Stimulated activated CD8-positive, alpha-beta memory T cell treated with anti-CD3 and anti-CD28 coated beads, Interleukin-12 subunit alpha, Interleukin-12 subunit beta, amount 100 ng/mL, for 24 hours (primary cell): Measurements from ENCODE around the gene SFMBT2.
A peak's percentile ranks its signal among the peaks of the same experiment; 100 is the strongest.

ENCODE experiments used
- DNase-seq: peaks from one replicate; pipeline ENCODE4 v3.0.0-alpha.2; 2020; ENCODE audit errors: extremely low read depth

Gene SFMBT2

DNA sequence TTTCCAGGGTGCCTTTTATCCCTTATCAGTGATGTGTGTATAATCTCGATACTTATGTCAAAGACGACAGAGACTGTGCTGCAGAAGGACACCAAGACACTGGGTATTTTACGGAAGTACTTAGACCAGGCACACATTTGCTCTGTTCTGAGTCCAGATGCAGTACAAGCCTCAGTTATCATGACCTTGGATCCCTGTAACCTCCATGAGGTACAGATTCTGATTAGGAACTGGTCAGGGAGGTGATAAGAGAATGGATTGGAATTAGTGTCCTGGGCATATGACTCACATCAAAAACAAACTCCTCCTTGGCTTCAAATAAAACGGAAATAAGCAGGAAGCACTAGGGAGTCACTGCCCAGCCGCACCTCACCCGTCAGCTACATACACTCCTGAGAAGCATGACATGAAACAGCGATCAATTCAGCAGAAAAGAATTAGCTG is 146.5 kb downstream of the SFMBT2 start:
- DNase-seq: no peak

DNA sequence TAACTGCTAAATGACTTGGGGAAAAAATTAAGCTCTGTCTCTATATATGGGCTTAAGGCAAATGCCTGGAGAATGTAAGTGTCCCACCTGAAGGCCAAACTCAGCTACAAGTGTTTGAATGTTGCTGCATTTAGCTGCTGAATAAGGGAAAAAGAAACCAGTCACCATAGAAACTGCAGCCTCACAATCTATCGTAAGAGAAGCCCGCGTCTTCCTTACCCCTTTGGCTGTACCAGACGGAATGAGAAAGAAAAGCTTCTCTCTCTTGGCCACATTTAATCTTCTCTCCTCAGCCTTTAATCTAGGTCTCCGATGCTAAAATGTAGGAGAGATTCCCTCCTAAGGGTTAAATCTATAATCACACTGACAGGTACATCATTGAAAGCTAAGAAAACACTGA is 147.2 kb downstream of the SFMBT2 start:
- DNase-seq: no peak

DNA sequence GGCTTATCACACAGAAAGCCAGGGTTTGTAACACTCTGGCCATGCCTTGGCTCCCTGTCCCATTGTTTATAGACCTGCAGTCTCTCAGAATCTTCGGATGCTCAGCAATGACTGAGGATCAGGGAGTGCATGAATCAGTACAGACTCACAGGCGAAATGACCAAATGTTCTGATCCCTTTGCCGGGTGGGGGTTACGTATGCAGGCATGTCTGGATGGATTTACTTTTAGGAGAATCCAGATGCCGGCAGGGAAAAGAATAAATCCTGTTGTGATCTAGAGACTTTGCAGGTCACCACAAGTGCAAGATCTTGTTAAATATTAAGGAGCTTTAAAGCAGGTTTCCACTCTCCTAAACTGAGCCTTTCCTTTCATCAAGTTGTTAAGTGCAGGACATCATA is 149.5 kb downstream of the SFMBT2 start:
- no peak for DNase-seq

DNA sequence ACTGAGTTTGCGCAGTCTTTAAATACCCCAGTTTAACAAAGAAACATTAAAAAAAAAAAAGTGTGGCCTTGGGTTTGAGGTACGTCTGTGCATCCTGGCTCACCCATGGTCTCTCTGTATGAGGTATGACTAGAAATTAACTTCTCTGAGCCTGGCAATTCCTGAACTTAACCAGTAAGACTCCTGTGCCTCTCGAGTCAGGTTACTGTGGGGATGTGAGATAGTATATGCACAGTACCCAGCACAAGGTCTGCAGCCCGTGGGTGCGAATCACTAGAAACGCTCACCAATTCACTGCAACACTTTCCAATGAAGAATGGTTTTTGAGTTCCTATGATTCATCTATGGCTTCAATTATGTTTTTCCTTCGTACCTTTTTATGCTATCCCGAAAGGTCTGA is 149.9 kb downstream of the SFMBT2 start:
- DNase-seq: no peak

DNA sequence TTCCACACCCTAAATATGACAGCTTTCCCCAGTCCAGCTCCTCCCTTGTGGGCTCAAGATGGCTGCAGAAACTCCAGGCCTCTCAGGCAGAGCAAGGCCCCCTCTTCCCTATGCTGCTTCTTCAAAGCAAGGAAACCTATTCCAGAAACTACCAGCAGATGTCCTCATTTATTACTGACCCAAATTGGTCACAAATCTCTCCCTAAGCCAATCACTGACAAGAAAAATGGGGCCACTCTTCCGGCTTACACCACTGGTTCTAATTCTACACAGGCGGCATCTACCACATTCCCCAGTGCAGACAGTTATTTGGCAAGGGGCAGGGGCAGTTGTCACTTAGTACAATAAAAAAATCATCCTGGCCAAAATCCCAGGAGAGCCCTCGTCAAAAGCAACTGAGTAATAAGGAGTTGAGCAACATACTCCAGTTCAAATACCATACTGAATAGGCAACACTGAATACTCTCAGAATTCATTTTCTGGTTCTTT is 150.4 kb downstream of the SFMBT2 start:
- DNase-seq: no peak

DNA sequence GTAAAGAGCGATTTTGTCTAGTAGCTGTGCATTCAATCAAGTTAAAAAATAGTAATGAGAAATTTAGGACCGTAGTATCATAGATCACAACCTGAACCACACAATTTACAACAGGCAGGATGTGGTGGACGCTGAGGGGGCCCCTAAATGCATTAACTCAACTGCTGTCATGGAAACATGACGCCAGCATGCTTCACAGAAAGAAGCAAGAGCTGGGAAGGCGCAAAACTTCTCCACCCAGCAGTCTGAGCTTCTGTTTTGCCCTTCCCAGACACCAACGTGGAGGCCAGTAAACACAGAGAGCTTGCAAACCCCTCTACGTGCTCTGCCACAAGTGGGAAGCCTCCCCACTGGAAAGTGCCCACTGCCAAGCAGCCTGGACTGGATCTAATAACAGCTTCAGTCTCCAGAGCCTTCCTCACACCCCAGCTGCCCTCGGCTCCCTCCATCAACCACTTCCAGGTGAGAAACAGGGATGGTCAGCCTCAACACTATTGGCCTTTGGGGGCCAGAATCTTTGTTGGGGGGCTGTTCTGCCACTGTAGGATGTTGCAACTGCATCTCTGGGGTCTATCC is 151.8 kb downstream of the SFMBT2 start:
- peak; percentile 39 for DNase-seq

DNA sequence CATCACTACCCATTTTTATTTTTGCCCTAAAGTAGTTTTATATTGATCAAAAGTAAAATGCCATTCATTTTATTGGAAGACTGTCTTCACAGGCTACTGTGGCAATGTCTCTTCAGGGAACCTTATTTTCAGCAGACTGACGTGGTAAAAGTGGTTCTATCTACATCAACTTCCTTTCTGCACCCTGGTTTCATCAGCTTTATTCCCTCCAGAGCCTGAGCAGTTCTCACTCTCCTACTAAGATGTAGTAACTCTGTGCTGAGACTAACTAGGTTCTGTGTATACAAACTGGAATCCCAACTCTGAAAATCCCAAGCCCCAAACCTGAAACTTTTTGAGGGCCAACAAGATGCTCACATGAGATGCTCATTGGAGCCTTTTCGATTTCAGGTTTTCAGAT is 155.3 kb downstream of the SFMBT2 start:
- no peak for DNase-seq

DNA sequence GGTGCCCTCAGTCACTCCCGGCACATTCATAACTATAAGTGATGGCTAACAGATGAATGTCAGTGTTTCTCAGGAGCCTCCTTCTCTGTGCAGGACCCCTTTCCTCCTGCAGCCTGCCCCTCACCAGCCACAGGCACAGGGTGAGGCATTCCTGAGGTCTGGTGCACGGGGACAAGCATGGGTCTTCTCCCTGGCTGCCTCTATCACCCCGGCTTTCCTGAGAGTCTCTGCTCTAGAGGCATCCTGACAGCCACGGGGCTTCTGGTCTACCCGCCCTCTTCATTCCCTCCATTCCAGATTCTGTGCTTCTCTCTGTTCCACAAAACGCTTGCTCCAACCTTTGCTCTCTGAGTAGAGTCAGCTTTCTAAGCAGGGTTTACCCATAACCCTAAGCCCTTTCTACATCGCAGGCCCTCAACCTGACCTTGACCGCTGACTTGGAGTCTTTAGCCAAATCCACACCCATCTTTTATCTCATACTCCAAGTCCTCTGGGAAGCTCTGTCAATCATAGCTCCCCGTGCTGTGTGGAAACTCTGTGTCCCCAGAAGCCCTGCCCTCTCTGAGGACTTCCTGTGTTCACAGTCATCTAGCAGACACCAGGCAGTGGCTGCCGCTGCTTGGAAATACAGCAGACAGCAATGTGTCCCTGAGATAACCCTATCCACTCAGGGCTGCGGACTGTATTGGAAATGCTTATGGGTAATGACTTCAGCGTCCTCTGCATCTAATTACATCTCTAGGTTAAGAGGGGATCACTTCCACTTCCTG is 159.0 kb downstream of the SFMBT2 start:
- no peak for DNase-seq

DNA sequence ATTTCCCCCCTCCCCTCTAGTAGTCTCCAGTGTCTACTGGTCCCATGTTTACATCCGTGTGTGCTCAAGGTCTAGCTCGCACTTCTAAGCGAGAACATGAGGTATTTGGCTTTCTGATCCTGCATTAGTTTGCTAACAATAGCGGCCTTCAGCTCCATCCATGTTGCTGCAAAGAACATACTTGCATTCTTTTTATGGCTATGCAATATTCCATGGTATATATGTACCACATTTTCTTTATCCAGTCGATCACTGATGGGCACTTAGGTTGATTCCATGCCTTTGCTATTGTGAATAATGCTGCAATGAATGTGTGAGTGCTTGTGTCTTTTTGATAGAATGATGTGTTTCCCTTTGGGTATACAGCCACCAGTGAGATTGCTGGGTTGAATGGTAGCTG is 160.6 kb downstream of the SFMBT2 start:
- DNase-seq: no peak

DNA sequence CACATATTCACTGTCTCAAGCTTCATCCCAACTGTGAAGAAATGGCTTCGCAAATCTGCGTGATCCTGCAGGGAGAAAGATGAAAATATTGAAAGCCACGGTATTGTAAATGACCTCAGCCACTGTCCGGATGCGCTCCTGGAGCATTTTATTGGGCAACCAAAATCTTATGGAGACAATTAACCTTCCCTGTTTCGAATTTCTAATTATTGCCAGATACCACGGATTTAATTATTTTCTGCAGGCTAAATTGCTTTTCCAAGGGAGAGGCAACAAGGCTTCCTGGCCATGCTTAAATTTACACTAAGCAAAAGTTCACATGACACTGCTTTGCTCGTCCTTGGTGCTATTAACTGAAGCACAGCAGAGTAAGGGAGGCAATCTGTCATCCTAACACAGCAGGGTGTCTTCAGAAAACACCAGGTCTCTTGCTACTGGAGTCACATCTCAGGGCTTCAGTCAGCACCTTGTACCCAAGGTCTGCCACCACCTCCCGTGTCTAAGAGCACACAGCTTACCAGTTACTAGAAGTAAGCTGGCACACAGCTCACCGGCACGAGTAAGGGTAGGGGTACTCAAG is 162.2 kb downstream of the SFMBT2 start:
- DNase-seq: no peak

DNA sequence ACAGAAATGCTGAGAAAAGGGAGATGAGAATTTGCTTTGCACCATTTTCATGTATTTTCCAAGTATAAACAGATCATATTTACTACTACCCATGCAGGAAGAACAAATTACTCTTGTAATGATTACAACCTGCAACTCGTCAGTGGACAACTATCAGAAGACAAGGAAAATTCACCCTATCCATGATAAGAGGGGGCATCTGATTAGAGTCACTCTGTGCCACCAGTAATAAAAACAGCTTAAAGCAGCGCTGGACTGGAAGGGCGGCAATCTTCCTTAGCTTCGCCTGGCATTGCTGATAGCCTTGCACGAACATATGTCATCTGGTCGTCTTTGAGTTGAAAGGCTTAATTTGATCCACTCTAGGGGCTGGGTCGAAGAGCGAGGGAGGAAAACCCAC is 162.7 kb downstream of the SFMBT2 start:
- no peak for DNase-seq

DNA sequence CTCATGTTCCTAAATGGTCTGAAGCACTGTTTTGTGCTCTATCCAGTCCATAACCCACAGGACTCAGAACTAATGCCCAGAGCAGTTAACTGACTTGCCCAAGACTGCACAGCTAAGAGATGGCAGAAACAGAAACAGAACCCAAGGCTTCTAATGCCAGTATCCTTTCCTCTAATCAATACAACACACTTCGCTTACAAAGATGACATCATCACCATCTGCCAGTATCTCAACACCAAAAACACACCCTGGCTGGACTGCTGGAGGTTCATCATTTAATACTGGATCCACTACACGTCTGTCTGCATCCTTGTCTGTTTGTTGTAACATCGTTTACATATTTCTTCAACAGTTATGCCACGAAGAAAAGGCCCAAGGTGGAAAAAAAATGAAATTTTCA is 165.3 kb downstream of the SFMBT2 start:
- no peak for DNase-seq

DNA sequence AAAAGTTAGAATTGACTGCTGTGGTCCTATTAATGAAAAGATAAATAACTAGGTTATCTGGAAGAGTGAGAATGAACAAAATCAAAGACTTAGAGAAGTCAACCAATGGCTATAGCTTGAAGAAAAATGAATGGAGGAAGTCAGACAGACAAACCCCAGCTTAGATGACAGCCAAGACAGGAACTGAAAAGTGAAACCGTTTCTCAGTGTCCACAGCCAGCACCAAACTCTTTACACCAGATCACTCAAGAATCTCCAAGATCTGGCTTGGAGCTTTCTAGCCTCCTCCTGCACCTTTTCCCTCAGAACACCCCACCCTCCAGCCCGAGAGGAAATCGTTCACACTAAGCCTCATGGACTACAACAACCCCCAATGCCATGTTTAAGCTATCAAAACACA is 167.0 kb downstream of the SFMBT2 start:
- no peak for DNase-seq

DNA sequence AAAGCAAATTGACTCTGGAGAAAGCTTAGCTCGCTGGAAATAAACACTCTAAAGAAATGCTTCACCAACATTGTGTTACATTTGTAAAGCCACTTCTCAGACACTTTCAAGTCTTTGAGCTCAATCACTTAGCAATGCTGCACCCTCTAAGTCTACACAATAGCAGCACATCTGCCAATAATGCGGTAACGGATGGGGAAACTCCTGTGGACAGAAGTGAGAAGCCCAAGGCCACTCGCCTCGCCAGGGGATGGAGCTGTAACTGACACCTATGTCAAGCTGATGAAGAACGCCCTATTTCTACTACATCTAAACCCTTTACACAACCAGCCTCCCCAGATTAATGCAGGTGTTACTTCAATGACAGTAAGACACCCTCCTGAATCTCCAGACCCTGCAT is 167.7 kb downstream of the SFMBT2 start:
- no peak for DNase-seq

DNA sequence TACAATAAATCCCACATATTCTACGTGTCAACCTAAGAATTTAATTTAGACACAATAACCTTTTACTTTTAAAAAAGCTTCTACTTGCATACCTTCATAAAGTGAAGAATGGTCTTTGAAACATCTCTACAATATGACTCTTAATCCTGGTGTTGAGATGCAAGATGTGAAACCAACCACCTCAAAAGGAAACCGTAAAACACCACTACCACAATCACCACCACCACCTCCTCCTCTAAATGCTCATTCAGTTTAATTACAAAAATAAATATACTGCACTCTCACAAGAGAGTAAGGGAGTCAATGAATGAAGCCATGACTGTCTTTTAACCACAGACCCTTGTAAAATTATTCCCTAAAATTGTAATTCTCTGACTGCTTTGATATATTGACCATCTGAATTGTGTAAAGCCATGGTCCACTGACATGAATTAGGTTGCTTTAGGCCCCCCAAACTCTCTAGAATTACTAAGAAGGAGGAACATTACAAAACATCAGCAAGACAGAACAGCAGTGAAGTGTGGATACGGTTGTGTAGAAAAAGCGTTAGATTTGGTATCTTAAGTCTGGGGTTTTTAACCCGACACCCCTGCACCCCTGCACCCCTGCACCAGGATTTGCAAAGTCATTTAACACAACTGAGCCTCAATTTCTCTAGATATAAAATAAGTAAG is 171.4 kb downstream of the SFMBT2 start:
- no peak for DNase-seq

DNA sequence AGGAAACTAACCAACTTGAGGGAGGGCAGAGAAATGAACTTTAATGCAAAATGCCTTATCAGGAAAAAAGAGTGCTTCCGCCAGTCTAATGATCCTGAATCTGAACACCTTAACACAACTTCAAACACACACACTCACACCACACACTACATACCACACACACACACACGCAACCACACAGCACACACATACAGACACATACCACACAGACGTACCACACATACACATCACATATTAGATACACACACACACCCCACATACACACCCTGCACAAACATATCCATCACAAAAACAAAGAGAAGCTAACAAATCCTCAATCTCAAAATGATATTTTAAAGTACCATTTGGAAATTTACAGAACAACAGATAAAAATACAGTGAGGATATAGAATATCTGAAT is 175.5 kb downstream of the SFMBT2 start:
- DNase-seq: no peak

DNA sequence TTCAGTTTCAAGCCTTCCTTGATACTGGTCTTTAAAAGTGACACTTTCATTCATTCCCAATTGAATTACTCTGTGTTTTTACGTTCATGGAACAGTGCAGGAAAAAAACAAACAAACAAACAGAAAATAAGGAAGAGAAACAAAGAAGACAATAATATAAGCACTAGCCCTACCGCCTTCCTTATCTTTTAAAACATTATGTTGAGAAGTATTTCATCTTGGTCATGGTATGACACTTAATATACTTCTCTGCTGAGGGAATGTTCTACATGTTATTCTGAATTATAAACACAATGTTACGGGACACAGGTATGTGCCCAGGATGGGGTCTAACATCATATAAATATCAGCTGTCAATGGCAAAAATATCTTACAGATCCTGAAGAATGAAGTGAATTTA is 176.7 kb downstream of the SFMBT2 start:
- no peak for DNase-seq

DNA sequence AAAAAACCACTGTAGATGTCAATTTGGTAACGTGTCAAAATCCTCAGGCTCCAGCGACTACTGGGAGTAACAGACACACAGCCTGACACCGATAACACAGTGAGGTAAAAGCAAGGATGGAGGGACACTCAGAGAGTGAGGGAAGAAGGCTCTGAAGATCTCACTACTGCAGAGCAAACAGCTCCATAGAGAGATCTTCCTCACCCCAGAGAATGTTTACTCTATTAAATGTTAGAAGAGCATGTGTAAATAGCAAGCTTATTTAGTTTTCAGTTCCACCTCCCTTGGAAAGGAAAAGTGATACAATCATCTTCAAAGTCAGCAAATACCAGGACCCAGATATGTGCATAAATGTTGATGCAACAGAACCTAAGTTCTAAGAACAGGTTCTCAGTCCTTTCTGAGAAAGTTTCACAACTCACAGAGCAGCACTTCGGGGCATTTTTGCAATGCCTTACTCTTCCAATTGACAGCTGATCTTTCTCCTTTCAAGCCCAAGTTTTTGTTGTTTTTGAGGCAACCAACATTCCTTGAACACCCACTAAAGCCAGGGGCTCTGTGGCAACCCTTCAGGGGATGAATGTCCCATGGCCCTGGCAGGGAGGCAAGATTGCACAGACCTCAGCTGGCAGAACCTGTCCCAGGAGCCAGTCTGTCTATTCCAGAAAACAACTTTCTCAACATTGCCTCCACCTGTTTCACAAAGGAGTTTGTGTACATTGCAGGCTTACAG is 177.4 kb downstream of the SFMBT2 start:
- DNase-seq: no peak

DNA sequence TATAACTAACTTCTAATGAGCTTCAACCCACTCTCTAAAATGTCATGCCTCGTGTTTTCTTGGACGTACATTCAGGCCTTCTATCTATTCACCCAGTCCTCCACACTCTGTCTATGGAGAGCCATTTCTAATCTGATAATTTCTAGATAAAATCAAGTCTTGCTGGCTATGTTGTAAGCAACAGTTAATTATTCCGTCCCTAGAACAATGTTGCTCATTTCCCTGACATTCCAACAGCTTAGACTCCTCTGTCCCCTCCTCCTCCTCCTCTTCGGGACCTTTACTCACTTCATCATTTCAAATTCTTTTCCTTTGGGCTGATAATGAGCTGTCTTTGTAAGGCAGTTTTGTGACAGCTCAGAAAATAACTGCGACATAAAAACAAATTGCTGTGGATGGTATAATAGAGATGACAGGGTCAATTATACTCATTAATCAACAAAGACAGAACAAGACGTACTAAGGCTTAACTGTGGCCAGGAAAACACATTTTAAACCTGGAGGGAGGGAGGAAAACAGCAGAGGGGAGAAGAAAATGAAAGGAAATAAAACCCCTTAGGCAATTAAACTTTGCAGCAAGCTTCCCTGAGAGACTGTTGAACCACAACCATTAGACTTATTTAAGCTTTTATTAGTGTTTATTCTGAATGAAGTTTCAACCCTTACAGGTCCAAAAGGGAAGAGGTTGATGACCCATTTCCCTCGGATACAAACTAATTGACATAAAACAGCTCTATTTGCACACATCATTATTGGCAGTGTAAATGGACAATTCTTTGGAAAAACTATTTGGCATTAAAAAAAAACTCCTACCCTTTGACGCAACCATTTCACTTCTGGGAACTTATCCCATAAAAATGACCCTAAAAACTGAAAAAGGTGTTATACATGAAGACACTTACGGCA is 179.1 kb downstream of the SFMBT2 start:
- no peak for DNase-seq

DNA sequence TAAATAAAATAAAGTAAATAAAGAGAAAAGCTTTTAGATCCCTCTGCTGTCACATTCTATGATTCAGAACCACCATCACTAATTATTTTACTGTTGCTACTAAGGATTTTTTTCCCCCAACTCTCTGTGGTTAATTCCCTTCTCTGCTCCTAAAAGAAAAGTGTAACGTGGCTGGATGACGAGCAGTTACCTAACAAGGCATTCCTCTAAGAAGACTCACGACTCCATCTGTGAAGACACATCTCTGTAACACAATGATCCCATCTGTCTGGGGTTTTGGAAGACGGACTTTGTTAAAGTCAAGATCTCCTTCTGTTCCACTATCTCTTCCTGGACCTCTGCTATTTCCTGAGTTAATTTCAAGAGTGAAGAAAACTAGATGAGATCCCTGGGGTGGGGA is 179.9 kb downstream of the SFMBT2 start:
- DNase-seq: no peak

DNA sequence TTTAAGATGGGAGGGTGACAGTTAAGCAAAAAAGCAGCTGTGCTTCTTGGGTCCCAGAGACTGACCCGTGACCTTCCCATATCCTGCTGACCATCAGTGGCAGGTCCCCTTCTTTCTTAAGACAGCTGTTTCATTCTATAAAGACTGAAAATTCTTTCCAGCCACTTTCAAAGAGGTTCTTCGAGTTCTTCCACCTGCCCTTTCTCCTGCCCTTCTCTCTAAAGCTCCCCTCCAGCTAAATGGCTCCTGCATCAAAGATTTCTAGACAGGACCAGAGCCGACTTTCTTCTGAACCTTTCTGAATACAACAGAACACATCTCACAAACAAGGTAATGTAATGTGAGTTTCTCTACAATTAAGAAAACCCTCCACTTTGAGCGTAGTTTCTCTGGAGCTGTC is 180.8 kb downstream of the SFMBT2 start:
- DNase-seq: no peak
